Measurements from ENCODE around the gene KPNA1. TPM values are rescaled to one million over a fixed set of nuclear protein-coding genes. Genes with fewer than 3 reads are reported as not detected.

Gene KPNA1
- total and polyA plus RNA-seq, 4 donors, result 35.5 to 58.2 (median 46.0) TPM

DNA sequence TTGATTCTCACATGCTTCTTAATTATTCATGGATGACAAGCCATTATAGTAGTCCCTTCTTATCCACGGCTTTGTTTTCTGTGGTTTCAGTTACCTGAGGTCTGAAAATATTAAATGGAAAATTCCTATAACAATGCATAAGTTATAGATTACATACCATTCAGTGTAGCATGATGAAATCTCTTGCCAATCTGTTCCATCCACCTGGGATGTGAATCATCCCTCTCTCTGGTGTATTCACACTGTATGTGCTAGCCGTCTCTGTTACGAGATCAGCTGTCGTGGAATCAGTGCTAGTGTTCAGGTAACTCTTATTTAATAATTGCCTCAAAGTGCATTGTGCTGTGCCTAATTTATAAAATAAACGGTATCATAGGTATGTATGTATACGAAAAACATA lies 104.1 kb downstream of the KPNA1 start:
- DNase-seq (ENCODE audit: low read depth in 4 of 6, low spot score in 6 of 6), result no peak
- 100% methylated on average over 1 of the region's 6 CpGs for WGBS (ENCODE audit: insufficient coverage)
- Histone ChIP-seq H3K4me1 (ENCODE audit: control insufficient read depth, insufficient read depth, low read length) (peaks cover 3% of the 10 kb centered on the region), H3K36me3 (ENCODE audit: control insufficient read depth, insufficient read depth, low read length) (peaks cover 5% of the 10 kb centered on the region), H3K9me3 (ENCODE audit: control insufficient read depth, insufficient read depth, low read length) (no peaks in the 10 kb centered on the region), H3K27ac (ENCODE audit: low read depth, low read length) (no peak overlapping the region), H3K27me3 (ENCODE audit: control insufficient read depth, insufficient read depth, low read length) (no peaks in the 10 kb centered on the region), H3K4me3 (ENCODE audit: low read depth, low read length) (no peak overlapping the region)

DNA sequence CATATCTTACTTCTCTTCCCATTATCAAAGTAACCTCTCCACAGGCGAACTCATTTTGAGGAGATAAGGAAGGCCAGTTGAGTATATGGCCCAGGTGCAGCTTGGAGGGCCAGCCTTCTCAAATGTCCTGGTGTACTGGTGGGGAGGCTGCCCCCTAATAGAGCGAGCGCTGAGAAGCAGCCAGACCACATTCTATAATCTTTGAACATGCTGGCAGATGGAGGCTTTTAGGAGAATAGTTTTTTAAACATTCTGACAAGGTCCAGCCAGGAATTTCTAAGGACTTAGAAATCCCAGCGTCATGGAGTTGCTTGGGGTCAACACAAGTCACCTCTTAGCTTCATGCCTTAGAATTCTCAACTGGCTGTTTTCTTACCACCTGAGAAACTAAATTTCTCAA lies 104.6 kb downstream of the KPNA1 start:
- Histone ChIP-seq H3K36me3 (ENCODE audit: control insufficient read depth, insufficient read depth, low read length) (peaks cover 5% of the 10 kb centered on the region), H3K4me3 (ENCODE audit: low read depth, low read length) (no peak overlapping the region), H3K27ac (ENCODE audit: low read depth, low read length) (no peak overlapping the region), H3K4me1 (ENCODE audit: control insufficient read depth, insufficient read depth, low read length) (no peaks in the 10 kb centered on the region), H3K9me3 (ENCODE audit: control insufficient read depth, insufficient read depth, low read length) (no peaks in the 10 kb centered on the region), H3K27me3 (ENCODE audit: control insufficient read depth, insufficient read depth, low read length) (no peaks in the 10 kb centered on the region)
- 100% methylated on average over 1 of the region's 4 CpGs for WGBS (ENCODE audit: insufficient coverage)
- DNase-seq (ENCODE audit: low read depth in 4 of 6, low spot score in 6 of 6), result no peak

DNA sequence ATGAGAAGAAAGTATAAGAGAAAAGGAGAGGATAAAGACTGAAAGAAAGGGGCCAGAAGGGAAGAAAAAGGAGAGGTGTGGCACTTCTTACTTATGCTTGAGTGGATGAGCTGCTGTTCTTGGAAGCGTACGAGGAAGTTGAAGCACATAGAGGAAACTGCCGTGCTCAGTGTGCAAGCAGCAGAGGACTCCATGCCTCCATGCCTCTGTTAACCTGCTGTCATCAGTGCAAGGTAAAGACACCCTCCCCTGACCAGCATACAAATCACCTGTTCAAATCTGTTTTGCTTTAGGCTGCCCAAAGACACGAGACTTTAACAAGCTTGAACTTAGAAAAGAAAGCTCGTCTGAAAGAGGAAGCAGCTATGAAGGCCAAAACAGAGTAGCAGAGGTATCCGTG lies 105.3 kb downstream of the KPNA1 start:
- no peaks in the 10 kb centered on the region for H3K4me1 ChIP-seq (ENCODE audit: control insufficient read depth, insufficient read depth, low read length)
- H3K9me3 ChIP-seq (ENCODE audit: control insufficient read depth, insufficient read depth, low read length), result no peaks in the 10 kb centered on the region
- 72% methylated on average over 3 of the region's 6 CpGs for WGBS (ENCODE audit: insufficient coverage)
- no peak overlapping the region for H3K27ac ChIP-seq (ENCODE audit: low read depth, low read length)
- DNase-seq (ENCODE audit: low read depth in 4 of 6, low spot score in 6 of 6), result no peak
- H3K27me3 ChIP-seq (ENCODE audit: control insufficient read depth, insufficient read depth, low read length), result no peaks in the 10 kb centered on the region
- no peak overlapping the region for H3K4me3 ChIP-seq (ENCODE audit: low read depth, low read length)
- peaks cover 5% of the 10 kb centered on the region for H3K36me3 ChIP-seq (ENCODE audit: control insufficient read depth, insufficient read depth, low read length)

DNA sequence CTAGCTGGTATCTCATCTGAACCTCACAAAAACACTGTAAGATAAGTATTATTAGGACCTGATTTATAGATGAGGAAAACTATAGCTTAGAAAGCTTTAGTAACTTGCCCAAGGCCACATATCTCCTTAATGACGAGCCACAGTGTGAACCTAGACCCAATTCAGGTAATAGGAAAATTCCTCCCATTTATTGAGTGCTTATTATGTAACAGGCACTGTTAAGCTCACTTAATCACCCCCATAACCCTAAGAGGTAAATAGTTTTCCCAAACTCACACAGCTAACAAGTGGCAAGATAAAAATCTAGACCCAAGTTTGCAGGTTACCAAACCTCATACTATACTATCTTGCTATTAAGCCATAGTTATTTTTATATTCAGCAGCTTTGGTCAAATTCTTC lies 106.8 kb downstream of the KPNA1 start:
- no peaks in the 10 kb centered on the region for H3K4me1 ChIP-seq (ENCODE audit: control insufficient read depth, insufficient read depth, low read length)
- no peaks in the 10 kb centered on the region for H3K27me3 ChIP-seq (ENCODE audit: control insufficient read depth, insufficient read depth, low read length)
- no peaks in the 10 kb centered on the region for H3K9me3 ChIP-seq (ENCODE audit: control insufficient read depth, insufficient read depth, low read length)
- peaks cover 5% of the 10 kb centered on the region for H3K36me3 ChIP-seq (ENCODE audit: control insufficient read depth, insufficient read depth, low read length)
- H3K4me3 ChIP-seq (ENCODE audit: low read depth, low read length), result no peak overlapping the region
- no CpG with 5 or more reads among the region's 1 CpG for WGBS (ENCODE audit: insufficient coverage)
- no peak overlapping the region for H3K27ac ChIP-seq (ENCODE audit: low read depth, low read length)
- DNase-seq (ENCODE audit: low read depth in 4 of 6, low spot score in 6 of 6), result no peak

DNA sequence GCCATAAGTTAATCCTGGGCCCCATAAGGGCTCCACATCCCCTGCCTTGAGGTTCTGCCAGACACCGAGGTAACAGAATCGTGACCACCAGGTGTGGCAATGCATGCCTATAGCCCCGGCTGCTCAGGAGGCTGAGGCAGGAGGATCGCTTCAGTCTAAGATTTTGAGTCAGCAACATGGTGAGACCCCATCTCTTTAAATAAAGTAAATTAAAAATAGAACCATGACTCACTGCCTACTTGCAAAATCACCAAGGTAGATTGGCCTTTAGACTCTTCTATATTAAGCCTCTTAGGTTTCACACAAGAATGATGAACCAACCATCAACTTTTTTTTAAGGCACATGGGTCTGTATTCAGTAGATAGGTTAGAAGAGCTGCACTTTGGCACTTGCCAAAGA lies 108.5 kb downstream of the KPNA1 start:
- 100% methylated on average over 2 of the region's 4 CpGs for WGBS (ENCODE audit: insufficient coverage)
- Histone ChIP-seq H3K4me3 (ENCODE audit: low read depth, low read length) (no peak overlapping the region), H3K27me3 (ENCODE audit: control insufficient read depth, insufficient read depth, low read length) (no peaks in the 10 kb centered on the region), H3K36me3 (ENCODE audit: control insufficient read depth, insufficient read depth, low read length) (peaks cover 3% of the 10 kb centered on the region), H3K27ac (ENCODE audit: low read depth, low read length) (no peak overlapping the region), H3K9me3 (ENCODE audit: control insufficient read depth, insufficient read depth, low read length) (no peaks in the 10 kb centered on the region), H3K4me1 (ENCODE audit: control insufficient read depth, insufficient read depth, low read length) (no peaks in the 10 kb centered on the region)
- no peak for DNase-seq (ENCODE audit: low read depth in 4 of 6, low spot score in 6 of 6)

DNA sequence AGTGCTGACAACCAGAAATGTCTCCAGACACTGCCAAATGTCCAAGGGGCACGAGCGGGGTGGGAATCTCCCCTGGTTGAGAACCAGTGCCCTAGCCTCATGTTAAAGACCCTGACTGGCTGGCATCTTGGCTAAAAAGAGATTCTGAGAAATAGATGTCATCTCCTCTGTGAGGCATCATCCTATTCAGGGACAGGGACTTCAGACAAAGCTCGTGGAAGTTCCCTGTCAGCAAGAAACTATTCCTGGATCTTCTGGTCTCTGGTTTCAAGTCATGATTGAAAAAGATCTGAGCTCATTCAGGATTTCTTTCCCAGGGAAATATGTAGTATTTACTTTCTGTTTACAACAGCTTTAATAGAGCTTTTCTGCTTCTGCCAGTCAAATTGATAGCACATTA lies 109.7 kb downstream of the KPNA1 start:
- no peak for DNase-seq (ENCODE audit: low read depth in 4 of 6, low spot score in 6 of 6)
- WGBS (ENCODE audit: insufficient coverage), result 93% methylated on average over 2 of the region's 3 CpGs

DNA sequence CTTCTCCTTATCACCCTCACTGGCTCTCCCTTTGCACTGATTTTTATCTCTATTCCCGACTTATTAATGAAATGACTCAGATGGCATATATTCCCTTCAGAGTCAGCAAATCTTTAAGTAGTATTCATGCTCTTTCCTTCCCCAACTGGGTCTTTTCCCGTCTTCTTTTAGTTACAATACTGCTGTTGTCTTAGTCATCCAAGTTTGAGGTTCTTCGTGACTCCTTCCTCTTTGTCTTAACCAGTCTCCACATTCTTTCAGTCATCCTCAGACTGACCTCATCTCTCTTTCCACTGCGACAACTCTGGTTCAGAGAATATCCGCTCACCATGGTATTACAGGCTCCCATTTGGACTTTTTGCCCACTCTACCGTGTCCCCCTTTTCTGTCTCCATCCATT lies 111.2 kb downstream of the KPNA1 start:
- no peak for DNase-seq (ENCODE audit: low read depth in 4 of 6, low spot score in 6 of 6)
- peaks cover 3% of the 10 kb centered on the region for H3K36me3 ChIP-seq (ENCODE audit: control insufficient read depth, insufficient read depth, low read length)
- H3K27me3 ChIP-seq (ENCODE audit: control insufficient read depth, insufficient read depth, low read length), result no peaks in the 10 kb centered on the region
- WGBS (ENCODE audit: insufficient coverage), result 91% methylated on average over 6 of the region's 6 CpGs
- H3K4me1 ChIP-seq (ENCODE audit: control insufficient read depth, insufficient read depth, low read length), result no peaks in the 10 kb centered on the region
- H3K9me3 ChIP-seq (ENCODE audit: control insufficient read depth, insufficient read depth, low read length), result no peaks in the 10 kb centered on the region
- H3K27ac ChIP-seq (ENCODE audit: low read depth, low read length), result no peak overlapping the region
- H3K4me3 ChIP-seq (ENCODE audit: low read depth, low read length), result no peak overlapping the region

More for the DNA sequence above, 109.7 kb downstream of the KPNA1 start:
- no peak overlapping the region for H3K4me3 ChIP-seq (ENCODE audit: low read depth, low read length)
- no peaks in the 10 kb centered on the region for H3K4me1 ChIP-seq (ENCODE audit: control insufficient read depth, insufficient read depth, low read length)
- no peaks in the 10 kb centered on the region for H3K9me3 ChIP-seq (ENCODE audit: control insufficient read depth, insufficient read depth, low read length)
- no peak overlapping the region for H3K27ac ChIP-seq (ENCODE audit: low read depth, low read length)
- no peaks in the 10 kb centered on the region for H3K27me3 ChIP-seq (ENCODE audit: control insufficient read depth, insufficient read depth, low read length)
- peaks cover 3% of the 10 kb centered on the region for H3K36me3 ChIP-seq (ENCODE audit: control insufficient read depth, insufficient read depth, low read length)

DNA sequence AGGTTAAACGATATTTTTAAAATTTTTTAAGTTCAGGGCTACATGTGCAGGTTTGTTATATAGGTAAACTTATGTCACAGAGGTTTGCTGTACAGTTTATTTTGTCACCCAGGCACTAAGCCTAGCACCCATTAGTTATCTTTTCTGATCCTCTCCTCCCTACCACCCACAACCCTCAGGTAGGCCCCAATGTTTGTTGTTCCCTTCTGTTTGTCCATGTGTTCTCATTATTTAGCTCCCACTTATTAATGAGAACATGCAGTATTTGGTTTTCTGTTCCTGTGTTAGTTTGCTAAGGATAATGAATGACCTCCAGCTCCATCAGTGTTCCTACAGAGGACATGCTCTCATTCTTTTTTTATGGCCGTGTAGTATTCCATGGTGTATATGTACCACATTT lies 115.8 kb downstream of the KPNA1 start:
- no peaks in the 10 kb centered on the region for H3K4me1 ChIP-seq (ENCODE audit: control insufficient read depth, insufficient read depth, low read length)
- no CpG with 5 or more reads among the region's 2 CpGs for WGBS (ENCODE audit: insufficient coverage)

DNA sequence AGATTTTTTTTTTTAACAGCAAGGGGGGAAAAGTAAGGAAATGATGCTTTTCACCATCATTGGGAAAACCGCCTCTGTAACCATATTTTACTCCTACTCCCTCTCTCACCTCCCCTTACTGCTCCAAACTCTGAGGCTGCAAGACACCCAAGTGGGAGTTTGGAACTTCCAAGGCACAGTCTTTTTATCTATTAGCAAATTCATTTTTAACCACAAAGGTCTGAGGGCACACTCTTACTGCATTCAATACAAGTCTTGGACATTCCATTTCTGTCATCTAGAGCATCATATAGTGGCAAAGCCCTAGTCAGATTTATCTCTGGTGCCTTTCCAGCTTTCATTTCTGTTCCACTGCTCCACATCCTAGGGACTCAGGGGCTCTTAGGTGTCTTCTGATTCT lies 117.5 kb downstream of the KPNA1 start:
- H3K27ac ChIP-seq (ENCODE audit: low read depth, low read length), result no peak overlapping the region
- no peaks in the 10 kb centered on the region for H3K27me3 ChIP-seq (ENCODE audit: control insufficient read depth, insufficient read depth, low read length)
- DNase-seq (ENCODE audit: low read depth in 4 of 6, low spot score in 6 of 6), result no peak
- no peaks in the 10 kb centered on the region for H3K9me3 ChIP-seq (ENCODE audit: control insufficient read depth, insufficient read depth, low read length)
- no peaks in the 10 kb centered on the region for H3K4me1 ChIP-seq (ENCODE audit: control insufficient read depth, insufficient read depth, low read length)
- no peak overlapping the region for H3K4me3 ChIP-seq (ENCODE audit: low read depth, low read length)
- 83% methylated on average over 1 of the region's 1 CpG for WGBS (ENCODE audit: insufficient coverage)
- no peaks in the 10 kb centered on the region for H3K36me3 ChIP-seq (ENCODE audit: control insufficient read depth, insufficient read depth, low read length)

More for the DNA sequence above, 115.8 kb downstream of the KPNA1 start:
- DNase-seq (ENCODE audit: low read depth in 4 of 6, low spot score in 6 of 6), result no peak
- Histone ChIP-seq H3K9me3 (ENCODE audit: control insufficient read depth, insufficient read depth, low read length) (no peaks in the 10 kb centered on the region), H3K4me3 (ENCODE audit: low read depth, low read length) (no peak overlapping the region), H3K27me3 (ENCODE audit: control insufficient read depth, insufficient read depth, low read length) (no peaks in the 10 kb centered on the region), H3K27ac (ENCODE audit: low read depth, low read length) (no peak overlapping the region), H3K36me3 (ENCODE audit: control insufficient read depth, insufficient read depth, low read length) (no peaks in the 10 kb centered on the region)

DNA sequence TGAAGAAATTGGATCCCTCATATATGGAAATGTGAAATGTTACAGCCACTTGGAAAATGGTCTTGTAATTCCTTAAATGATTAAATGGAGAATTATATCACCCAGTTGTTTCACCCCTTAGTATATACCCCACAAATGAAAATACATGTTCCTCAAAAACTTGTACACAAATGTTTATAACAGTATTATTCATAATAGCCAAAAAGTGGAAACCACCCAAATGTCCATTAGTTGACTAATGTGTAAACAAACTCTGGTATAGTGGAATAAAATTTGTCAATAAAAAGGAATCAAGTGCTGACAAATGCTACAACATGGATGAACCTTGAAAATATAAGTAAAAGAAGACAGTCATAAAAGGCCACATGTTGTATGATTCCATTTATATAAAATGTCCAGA lies 118.2 kb downstream of the KPNA1 start:
- Histone ChIP-seq H3K9me3 (ENCODE audit: control insufficient read depth, insufficient read depth, low read length) (no peaks in the 10 kb centered on the region), H3K36me3 (ENCODE audit: control insufficient read depth, insufficient read depth, low read length) (no peaks in the 10 kb centered on the region), H3K4me3 (ENCODE audit: low read depth, low read length) (no peak overlapping the region), H3K27ac (ENCODE audit: low read depth, low read length) (no peak overlapping the region), H3K27me3 (ENCODE audit: control insufficient read depth, insufficient read depth, low read length) (no peaks in the 10 kb centered on the region), H3K4me1 (ENCODE audit: control insufficient read depth, insufficient read depth, low read length) (no peaks in the 10 kb centered on the region)
- DNase-seq (ENCODE audit: low read depth in 4 of 6, low spot score in 6 of 6), result no peak
